Nephron progenitor cell (in vitro differentiated cells): Measurements from ENCODE around the gene ACOT9.
"Not testable (repeated sequence)": the region's sequence is repeated elsewhere in the genome, so short reads cannot be mapped to it uniquely, and the experiment has no call there.

Source experiments
- DNase-seq: peaks from one replicate; pipeline ENCODE4 v3.0.0; 2021
- H3K27ac Mint-ChIP-seq: 2 replicates; pipeline ENCODE4 v1.8.0; 2021; ENCODE audit warnings: mild to moderate bottlenecking, moderate library complexity, mixed read lengths
- H3K27me3 Mint-ChIP-seq: 2 replicates; pipeline ENCODE4 v1.8.0; 2021; ENCODE audit warnings: mild to moderate bottlenecking, low read depth, mixed read lengths; ENCODE audit not compliant: poor library complexity
- H3K36me3 Mint-ChIP-seq: 2 replicates; pipeline ENCODE4 v1.8.0; 2021; ENCODE audit warnings: low read depth, mixed read lengths
- H3K4me1 Mint-ChIP-seq: 2 replicates; pipeline ENCODE4 v1.8.0; 2021; ENCODE audit warnings: mixed read lengths
- H3K4me3 Mint-ChIP-seq: 2 replicates; pipeline ENCODE4 v1.8.0; 2021; ENCODE audit warnings: mild to moderate bottlenecking, moderate library complexity, mixed read lengths
- H3K9me3 Mint-ChIP-seq: 2 replicates; pipeline ENCODE4 v1.8.0; 2021; ENCODE audit warnings: mild to moderate bottlenecking, moderate library complexity, mixed read lengths
- TF ChIP-seq, protein P1 (sequence below): fragments of 200-600 bp; sonication (generic); IDR thresholded peaks from 2 replicates; pipeline ENCODE4 v1.5.0; 2021; ENCODE audit warnings: antibody characterized with exemption

Gene ACOT9

GRCh38 chrX:23705235-23705634, 37.8 kb downstream of the ACOT9 start:
- Mint-ChIP-seq H3K27ac (no peak overlapping the region), H3K9me3 (peaks cover 3% of the 10 kb centered on the region), H3K36me3 (peaks cover 56% of the 10 kb centered on the region), H3K4me3 (no peak overlapping the region), H3K4me1 (no peaks in the 10 kb centered on the region), H3K27me3 (no peaks in the 10 kb centered on the region)
- TF ChIP-seq, protein P1, sequence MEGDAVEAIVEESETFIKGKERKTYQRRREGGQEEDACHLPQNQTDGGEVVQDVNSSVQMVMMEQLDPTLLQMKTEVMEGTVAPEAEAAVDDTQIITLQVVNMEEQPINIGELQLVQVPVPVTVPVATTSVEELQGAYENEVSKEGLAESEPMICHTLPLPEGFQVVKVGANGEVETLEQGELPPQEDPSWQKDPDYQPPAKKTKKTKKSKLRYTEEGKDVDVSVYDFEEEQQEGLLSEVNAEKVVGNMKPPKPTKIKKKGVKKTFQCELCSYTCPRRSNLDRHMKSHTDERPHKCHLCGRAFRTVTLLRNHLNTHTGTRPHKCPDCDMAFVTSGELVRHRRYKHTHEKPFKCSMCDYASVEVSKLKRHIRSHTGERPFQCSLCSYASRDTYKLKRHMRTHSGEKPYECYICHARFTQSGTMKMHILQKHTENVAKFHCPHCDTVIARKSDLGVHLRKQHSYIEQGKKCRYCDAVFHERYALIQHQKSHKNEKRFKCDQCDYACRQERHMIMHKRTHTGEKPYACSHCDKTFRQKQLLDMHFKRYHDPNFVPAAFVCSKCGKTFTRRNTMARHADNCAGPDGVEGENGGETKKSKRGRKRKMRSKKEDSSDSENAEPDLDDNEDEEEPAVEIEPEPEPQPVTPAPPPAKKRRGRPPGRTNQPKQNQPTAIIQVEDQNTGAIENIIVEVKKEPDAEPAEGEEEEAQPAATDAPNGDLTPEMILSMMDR = no peak
- no peak for DNase-seq

DNA sequence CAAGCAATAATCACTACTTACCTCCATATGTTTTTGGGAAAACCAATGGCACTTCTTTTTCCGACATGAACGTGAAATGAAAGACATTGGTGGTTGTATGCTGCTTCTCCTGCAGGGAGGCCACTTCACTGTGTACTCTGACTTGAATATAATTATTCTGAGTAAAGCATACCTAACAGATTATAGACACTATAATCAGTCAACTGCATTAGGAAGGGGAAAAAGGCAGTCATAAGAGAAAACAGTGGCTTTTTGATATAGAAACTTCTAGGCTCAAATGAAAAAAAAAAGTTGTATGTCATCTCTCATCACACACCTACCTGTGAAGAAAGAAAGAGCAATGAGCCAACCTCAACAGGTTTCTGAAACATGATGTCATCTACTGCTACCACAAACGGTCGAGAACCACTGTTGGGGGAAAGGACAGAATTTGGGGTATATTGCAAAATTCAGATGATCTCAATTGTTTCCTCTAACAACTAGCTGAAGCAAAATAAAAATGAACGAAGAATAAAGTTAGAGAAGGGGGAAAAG, 38.3 kb downstream of the ACOT9 start:
- H3K9me3 Mint-ChIP-seq = peaks cover 3% of the 10 kb centered on the region
- no peak for DNase-seq
- peaks cover 60% of the 10 kb centered on the region for H3K36me3 Mint-ChIP-seq
- H3K4me1 Mint-ChIP-seq = no peaks in the 10 kb centered on the region
- no peaks in the 10 kb centered on the region for H3K27me3 Mint-ChIP-seq
- H3K4me3 Mint-ChIP-seq = no peak overlapping the region
- TF ChIP-seq, protein P1 = no peak
- no peak overlapping the region for H3K27ac Mint-ChIP-seq

- TF ChIP-seq, protein P1 = no peak
- Mint-ChIP-seq H3K27me3 (no peaks in the 10 kb centered on the region), H3K9me3 (peaks cover 3% of the 10 kb centered on the region), H3K27ac (peak overlapping the region; percentile 45), H3K4me1 (no peaks in the 10 kb centered on the region), H3K36me3 (peaks cover 34% of the 10 kb centered on the region), H3K4me3 (no peak overlapping the region)
- no peak for DNase-seq
Measured at GRCh38 chrX:23699636-23700194, 43.4 kb downstream of the ACOT9 start.

- H3K9me3 Mint-ChIP-seq = no peaks in the 10 kb centered on the region
- peak; percentile 44 for DNase-seq
- no peak overlapping the region for H3K27ac Mint-ChIP-seq
- no peak overlapping the region for H3K4me3 Mint-ChIP-seq
- H3K4me1 Mint-ChIP-seq = peaks cover 6% of the 10 kb centered on the region
- no peaks in the 10 kb centered on the region for H3K36me3 Mint-ChIP-seq
- TF ChIP-seq, protein P1 = peak; percentile 50
- no peaks in the 10 kb centered on the region for H3K27me3 Mint-ChIP-seq
Measured at GRCh38 chrX:23694606-23695005, 48.5 kb downstream of the ACOT9 start.

DNA sequence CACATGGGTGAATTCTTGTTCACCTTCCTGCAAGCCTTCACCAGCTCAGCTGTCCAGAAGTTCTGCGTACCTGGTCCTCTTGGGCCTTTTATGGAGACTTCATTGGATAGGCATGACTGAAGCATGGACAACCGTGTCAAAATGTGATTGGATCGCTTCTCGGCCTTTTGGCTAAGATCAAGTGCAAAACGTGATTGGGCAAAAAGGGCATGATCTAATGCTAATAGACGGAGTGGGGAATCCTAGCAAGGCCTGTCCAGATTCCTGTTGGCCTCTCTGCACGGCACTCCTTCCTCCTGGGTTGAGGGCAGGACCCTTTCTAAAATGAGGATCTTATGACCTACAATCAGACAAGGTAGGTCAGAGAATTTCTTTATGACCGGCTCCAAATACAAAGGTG, 50.9 kb downstream of the ACOT9 start:
- no peak for DNase-seq
- Mint-ChIP-seq H3K27ac (no peak overlapping the region), H3K4me1 (peaks cover 6% of the 10 kb centered on the region), H3K9me3 (no peaks in the 10 kb centered on the region), H3K4me3 (no peak overlapping the region), H3K27me3 (no peaks in the 10 kb centered on the region), H3K36me3 (peaks cover 1% of the 10 kb centered on the region)
- TF ChIP-seq, protein P1 = no peak

GRCh38 chrX:23676486-23676885, 66.6 kb downstream of the ACOT9 start:
- H3K4me1 Mint-ChIP-seq, DNase-seq, H3K27ac Mint-ChIP-seq, H3K27me3 Mint-ChIP-seq, H3K4me3 Mint-ChIP-seq, H3K9me3 Mint-ChIP-seq: not testable (repeated sequence)
- H3K36me3 Mint-ChIP-seq = peaks cover 64% of the 10 kb centered on the region
